HepG2 (cell line): ENCODE measurements around the gene MYCBPAP. TPM values are rescaled to one million over a fixed set of nuclear protein-coding genes. Genes with fewer than 3 reads are reported as not detected.
A peak's percentile ranks its signal among the peaks of the same experiment; 100 is the strongest.

ENCODE experiments used
- AGO1 ChIP-seq: fragments of 200-400 bp; formaldehyde crosslinking; IDR thresholded peaks from 2 replicates; pipeline ENCODE4 v1.6.1; 2017; ENCODE audit warnings: mild to moderate bottlenecking, low read depth, low read length, moderate library complexity; ENCODE audit not compliant: poor library complexity, severe bottlenecking
- ERF ChIP-seq: IDR thresholded peaks from 2 replicates; pipeline ENCODE4 v1.6.1; 2018; ENCODE audit warnings: missing biosample characterization, missing genetic modification reagents
- GZF1 ChIP-seq: sonication (generic); formaldehyde crosslinking; IDR thresholded peaks from 2 replicates; pipeline ENCODE4 v1.5.1; 2020; ENCODE audit warnings: mild to moderate bottlenecking, missing genetic modification reagents
- HNF4A ChIP-seq: sonication (generic); formaldehyde crosslinking; IDR thresholded peaks from 2 replicates; pipeline ENCODE4 v1.4.0; 2020; ENCODE audit warnings: missing genetic modification reagents
- HNRNPL ChIP-seq: fragments of 200-400 bp; formaldehyde crosslinking; IDR thresholded peaks from 2 replicates; pipeline ENCODE4 v1.6.1; 2017; ENCODE audit warnings: mild to moderate bottlenecking, low read depth, low read length
- KDM3A ChIP-seq: IDR thresholded peaks from 2 replicates; pipeline ENCODE4 v1.6.1; 2018; ENCODE audit warnings: low read depth, missing compliant biosample characterization
- MATR3 ChIP-seq: sonication (generic); formaldehyde crosslinking; IDR thresholded peaks from 2 replicates; pipeline ENCODE4 v1.4.0; 2020; ENCODE audit warnings: missing genetic modification reagents
- NAIF1 ChIP-seq: sonication (generic); formaldehyde crosslinking; IDR thresholded peaks from 2 replicates; pipeline ENCODE4 v1.5.0; 2020; ENCODE audit warnings: mild to moderate bottlenecking, missing genetic modification reagents, borderline replicate concordance
- NCOA2 ChIP-seq: sonication (generic); formaldehyde crosslinking; IDR thresholded peaks from 2 replicates; pipeline ENCODE4 v1.8.0; 2022; ENCODE audit warnings: inconsistent platforms
- PAX8 ChIP-seq: sonication (generic); formaldehyde crosslinking; IDR thresholded peaks from 2 replicates; pipeline ENCODE4 v1.8.0; 2022; ENCODE audit warnings: mild to moderate bottlenecking, missing genetic modification reagents, borderline replicate concordance
- RBM39 ChIP-seq: fragments of 200-400 bp; formaldehyde crosslinking; IDR thresholded peaks from one replicate; pipeline ENCODE4 v1.6.1; 2018; ENCODE audit warnings: antibody characterized with exemption, mild to moderate bottlenecking, low read depth, low read length; ENCODE audit not compliant: poor library complexity, severe bottlenecking
- REL ChIP-seq: sonication (generic); formaldehyde crosslinking; conservative IDR thresholded peaks from 2 replicates; pipeline ENCODE4 v1.8.0; 2022; ENCODE audit warnings: mild to moderate bottlenecking, missing genetic modification reagents, moderate library complexity
- RXRA ChIP-seq: sonication (generic); formaldehyde crosslinking; IDR thresholded peaks from 2 replicates; pipeline ENCODE4 v1.5.1; 2020; ENCODE audit warnings: missing genetic modification reagents
- SMAD3 ChIP-seq: sonication (generic); formaldehyde crosslinking; IDR thresholded peaks from 2 replicates; pipeline ENCODE4 v1.4.0; 2020; ENCODE audit warnings: missing genetic modification reagents
- SRY ChIP-seq: sonication (generic); formaldehyde crosslinking; IDR thresholded peaks from 2 replicates; pipeline ENCODE4 v1.8.0; 2022; ENCODE audit warnings: mild to moderate bottlenecking, missing genetic modification reagents
- SYNCRIP ChIP-seq: fragments of 200-400 bp; formaldehyde crosslinking; IDR thresholded peaks from 2 replicates; pipeline ENCODE4 v1.6.1; 2018; ENCODE audit warnings: mild to moderate bottlenecking, low read depth, low read length; ENCODE audit not compliant: insufficient read depth
- TAF15 ChIP-seq: fragments of 200-400 bp; formaldehyde crosslinking; IDR thresholded peaks from one replicate; pipeline ENCODE4 v1.6.1; 2018; ENCODE audit warnings: mild to moderate bottlenecking, low read depth, low read length; ENCODE audit not compliant: poor library complexity, severe bottlenecking
- TEAD2 ChIP-seq: sonication (generic); formaldehyde crosslinking; IDR thresholded peaks from 2 replicates; pipeline ENCODE4 v1.9.0; 2021; ENCODE audit warnings: missing genetic modification reagents
- ZBTB7A ChIP-seq: sonication (generic); formaldehyde crosslinking; IDR thresholded peaks from 2 replicates; pipeline ENCODE4 v1.8.0; 2022; ENCODE audit warnings: mild to moderate bottlenecking, missing genetic modification reagents
- ZNF225 ChIP-seq: sonication (generic); formaldehyde crosslinking; IDR thresholded peaks from 2 replicates; pipeline ENCODE4 v1.4.0; 2020; ENCODE audit warnings: mild to moderate bottlenecking, missing genetic modification reagents
- ZNF468 ChIP-seq: sonication (generic); formaldehyde crosslinking; IDR thresholded peaks from 2 replicates; pipeline ENCODE4 v1.8.0; 2022; ENCODE audit warnings: mild to moderate bottlenecking, moderate library complexity, missing genetic modification reagents
- ZNF577 ChIP-seq: sonication (generic); formaldehyde crosslinking; IDR thresholded peaks from 2 replicates; pipeline ENCODE4 v1.4.0; 2020; ENCODE audit warnings: mild to moderate bottlenecking, low read depth, missing genetic modification reagents, borderline replicate concordance
- ZNF780A ChIP-seq: sonication (generic); formaldehyde crosslinking; IDR thresholded peaks from 2 replicates; pipeline ENCODE4 v1.8.0; 2022; ENCODE audit warnings: mild to moderate bottlenecking, missing genetic modification reagents, moderate library complexity
- ZNF782 ChIP-seq: sonication (generic); formaldehyde crosslinking; IDR thresholded peaks from 2 replicates; pipeline ENCODE4 v1.4.0; 2020; ENCODE audit warnings: missing genetic modification reagents, mild to moderate bottlenecking, borderline replicate concordance
- ZNF83 ChIP-seq: sonication (generic); formaldehyde crosslinking; IDR thresholded peaks from 2 replicates; pipeline ENCODE4 v1.4.0; 2020; ENCODE audit warnings: missing genetic modification reagents, mild to moderate bottlenecking, borderline replicate concordance
- polyA plus RNA-seq, 8 experiments: library from polyadenylated mRNA; depleted of rRNA in 3 of 8; stranded (reverse) in 7 of 8; unstranded in 1 of 8; fragments of >200 nt; fragmentation: Illumina TruSeq in 4 of 8; extraction: Trizol in 4 of 8; gene quantifications; 2 replicates each; pipeline versions ENCODE4 v1.2.1 to v1.2.3, GENCODE V29; 2011 to 2016; ENCODE audit warnings: low read depth in 4 of 8, missing spikeins in 1 of 8, mixed read lengths in 1 of 8; ENCODE audit not compliant: insufficient read depth in 1 of 8
- total RNA-seq, 5 experiments: library from RNA; depleted of rRNA; stranded (reverse); fragments of >200 nt; fragmentation: Illumina TruSeq; extraction: Trizol; gene quantifications; 2 replicates each; pipeline ENCODE4 v1.2.3, GENCODE V29; 2016; ENCODE audit warnings: low read depth in 1 of 5
- TF ChIP-seq, protein P1 (sequence below): sonication (generic); formaldehyde crosslinking; conservative IDR thresholded peaks from 2 replicates; pipeline ENCODE4 v1.8.0; 2022; ENCODE audit warnings: low read depth, missing genetic modification reagents
- TF ChIP-seq, protein P2 (sequence below): sonication (generic); formaldehyde crosslinking; IDR thresholded peaks from 2 replicates; pipeline ENCODE4 v1.9.0; 2022; ENCODE audit warnings: missing genetic modification reagents, mild to moderate bottlenecking, borderline replicate concordance

Gene MYCBPAP
- total and polyA plus RNA-seq, 2 of the 13 experiments (the other 11 are each of a cell fraction or from before 2014, with no cell fraction given) = 0.22 to 0.24 TPM

DNA sequence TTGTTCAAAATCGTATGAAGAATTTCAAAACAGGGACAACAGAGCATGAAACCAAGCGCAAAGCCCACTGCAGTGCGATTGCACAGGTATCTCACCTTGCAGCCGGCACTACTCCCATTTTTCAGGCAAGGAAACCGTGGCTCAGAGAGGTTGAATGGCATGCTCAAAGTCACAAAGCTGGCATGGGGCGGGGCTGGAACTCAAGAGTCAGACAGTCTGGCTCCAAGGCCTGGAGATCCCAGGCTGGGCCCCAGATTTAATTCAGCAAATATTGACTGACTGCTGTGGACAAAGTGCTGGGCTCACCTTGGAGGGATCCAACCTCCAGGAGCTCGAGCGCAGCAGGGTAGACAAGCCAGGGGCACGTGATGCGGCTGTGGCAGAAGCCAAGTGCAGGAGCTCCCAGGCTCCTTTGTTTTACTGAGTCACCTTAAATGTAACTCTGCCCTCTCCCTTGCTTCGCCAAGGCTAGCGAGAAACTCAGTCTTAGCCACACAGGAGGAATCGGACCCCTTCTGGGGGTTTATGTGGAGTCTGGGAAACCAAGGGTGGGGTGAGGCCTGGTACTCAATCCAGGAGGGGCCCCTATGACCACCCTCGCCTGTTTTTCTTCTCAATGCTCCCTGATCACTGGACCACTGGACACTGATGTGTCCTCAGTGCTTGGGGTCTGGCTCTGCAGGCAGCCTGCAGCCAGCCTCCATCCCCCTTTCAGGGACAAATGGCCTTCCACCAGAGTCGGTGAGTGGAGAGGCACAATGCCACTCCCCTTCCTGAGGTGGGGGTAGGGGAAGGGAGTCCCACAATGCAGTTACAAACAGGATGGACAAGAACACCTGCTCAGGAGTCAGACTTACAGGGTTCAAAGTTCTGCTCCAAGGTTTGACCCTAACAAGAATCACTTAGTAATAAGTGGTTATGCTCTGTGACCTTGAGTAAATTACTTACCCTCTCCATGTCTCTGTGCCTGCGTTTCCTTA is 34.8 kb downstream of the MYCBPAP start (continued):
- TF ChIP-seq RXRA (peak; percentile 89), HNRNPL (peak; percentile 60; the same call in 1 of the 2 replicates), TAF15 (no peak), MATR3 (CRISPR knock-in tag) (no peak), ZBTB7A (CRISPR knock-in tag) (0 out of 2 replicates have a peak, but pooled peaks have one; percentile 40), NCOA2 (peak; percentile 94), ZNF782 (CRISPR knock-in tag) (no peak), ZNF577 (no peak), RBM39 (no peak), ZNF468 (CRISPR knock-in tag) (0 out of 2 replicates have a peak, but pooled peaks have one; percentile 15), AGO1 (no peak), SMAD3 (CRISPR knock-in tag) (peak; percentile 90), SYNCRIP (no peak), REL (CRISPR knock-in tag) (0 out of 2 replicates have a peak, but pooled peaks have one; percentile 28), ZNF225 (CRISPR knock-in tag) (0 out of 2 replicates have a peak, but pooled peaks have one; percentile 60), SRY (CRISPR knock-in tag) (no peak; the same call in 1 of the 2 replicates), NAIF1 (CRISPR knock-in tag) (no peak), ZNF83 (CRISPR knock-in tag) (no peak), PAX8 (peak; percentile 45; the same call in 1 of the 2 replicates), ZNF780A (CRISPR knock-in tag) (0 out of 2 replicates have a peak, but pooled peaks have one; percentile 6), GZF1 (CRISPR knock-in tag) (no peak), TEAD2 (CRISPR knock-in tag) (no peak), KDM3A (CRISPR knock-in tag) (peak; percentile 77), ERF (CRISPR knock-in tag) (peak; percentile 91), HNF4A (CRISPR knock-in tag) (peak; percentile 87)
- TF ChIP-seq, protein P1, sequence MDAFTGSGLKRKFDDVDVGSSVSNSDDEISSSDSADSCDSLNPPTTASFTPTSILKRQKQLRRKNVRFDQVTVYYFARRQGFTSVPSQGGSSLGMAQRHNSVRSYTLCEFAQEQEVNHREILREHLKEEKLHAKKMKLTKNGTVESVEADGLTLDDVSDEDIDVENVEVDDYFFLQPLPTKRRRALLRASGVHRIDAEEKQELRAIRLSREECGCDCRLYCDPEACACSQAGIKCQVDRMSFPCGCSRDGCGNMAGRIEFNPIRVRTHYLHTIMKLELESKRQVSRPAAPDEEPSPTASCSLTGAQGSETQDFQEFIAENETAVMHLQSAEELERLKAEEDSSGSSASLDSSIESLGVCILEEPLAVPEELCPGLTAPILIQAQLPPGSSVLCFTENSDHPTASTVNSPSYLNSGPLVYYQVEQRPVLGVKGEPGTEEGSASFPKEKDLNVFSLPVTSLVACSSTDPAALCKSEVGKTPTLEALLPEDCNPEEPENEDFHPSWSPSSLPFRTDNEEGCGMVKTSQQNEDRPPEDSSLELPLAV (CRISPR knock-in tag) = no peak
- TF ChIP-seq, protein P2, sequence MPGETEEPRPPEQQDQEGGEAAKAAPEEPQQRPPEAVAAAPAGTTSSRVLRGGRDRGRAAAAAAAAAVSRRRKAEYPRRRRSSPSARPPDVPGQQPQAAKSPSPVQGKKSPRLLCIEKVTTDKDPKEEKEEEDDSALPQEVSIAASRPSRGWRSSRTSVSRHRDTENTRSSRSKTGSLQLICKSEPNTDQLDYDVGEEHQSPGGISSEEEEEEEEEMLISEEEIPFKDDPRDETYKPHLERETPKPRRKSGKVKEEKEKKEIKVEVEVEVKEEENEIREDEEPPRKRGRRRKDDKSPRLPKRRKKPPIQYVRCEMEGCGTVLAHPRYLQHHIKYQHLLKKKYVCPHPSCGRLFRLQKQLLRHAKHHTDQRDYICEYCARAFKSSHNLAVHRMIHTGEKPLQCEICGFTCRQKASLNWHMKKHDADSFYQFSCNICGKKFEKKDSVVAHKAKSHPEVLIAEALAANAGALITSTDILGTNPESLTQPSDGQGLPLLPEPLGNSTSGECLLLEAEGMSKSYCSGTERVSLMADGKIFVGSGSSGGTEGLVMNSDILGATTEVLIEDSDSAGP = peak; percentile 78
